Subcutaneous adipose tissue (tissue), 4 donors: ENCODE results near the gene PSAPL1. TPM values are rescaled to one million over a fixed set of nuclear protein-coding genes. Genes with fewer than 3 reads are reported as not detected.

Experiments
- CTCF ChIP-seq: fragments of 450-650 bp; IDR thresholded peaks from one replicate; pipeline ENCODE4 v1.5.1; 2016; ENCODE audit warnings: low read depth, mild to moderate bottlenecking, control low read depth, antibody characterized with exemption, moderate library complexity
- small RNA-seq: library from RNA; depleted of rRNA; stranded (forward); fragments of <200 nt; gene quantifications from one replicate; pipeline ENCODE3, GENCODE V24; 2016
- total RNA-seq, 4 donors: library from RNA; depleted of rRNA; stranded (reverse); fragments of >200 nt; gene quantifications; one replicate each; pipeline ENCODE4 v1.1.0, GENCODE V29; 2016

PSAPL1 gene
- total RNA-seq, 4 donors from 2014 or later: not detected

DNA sequence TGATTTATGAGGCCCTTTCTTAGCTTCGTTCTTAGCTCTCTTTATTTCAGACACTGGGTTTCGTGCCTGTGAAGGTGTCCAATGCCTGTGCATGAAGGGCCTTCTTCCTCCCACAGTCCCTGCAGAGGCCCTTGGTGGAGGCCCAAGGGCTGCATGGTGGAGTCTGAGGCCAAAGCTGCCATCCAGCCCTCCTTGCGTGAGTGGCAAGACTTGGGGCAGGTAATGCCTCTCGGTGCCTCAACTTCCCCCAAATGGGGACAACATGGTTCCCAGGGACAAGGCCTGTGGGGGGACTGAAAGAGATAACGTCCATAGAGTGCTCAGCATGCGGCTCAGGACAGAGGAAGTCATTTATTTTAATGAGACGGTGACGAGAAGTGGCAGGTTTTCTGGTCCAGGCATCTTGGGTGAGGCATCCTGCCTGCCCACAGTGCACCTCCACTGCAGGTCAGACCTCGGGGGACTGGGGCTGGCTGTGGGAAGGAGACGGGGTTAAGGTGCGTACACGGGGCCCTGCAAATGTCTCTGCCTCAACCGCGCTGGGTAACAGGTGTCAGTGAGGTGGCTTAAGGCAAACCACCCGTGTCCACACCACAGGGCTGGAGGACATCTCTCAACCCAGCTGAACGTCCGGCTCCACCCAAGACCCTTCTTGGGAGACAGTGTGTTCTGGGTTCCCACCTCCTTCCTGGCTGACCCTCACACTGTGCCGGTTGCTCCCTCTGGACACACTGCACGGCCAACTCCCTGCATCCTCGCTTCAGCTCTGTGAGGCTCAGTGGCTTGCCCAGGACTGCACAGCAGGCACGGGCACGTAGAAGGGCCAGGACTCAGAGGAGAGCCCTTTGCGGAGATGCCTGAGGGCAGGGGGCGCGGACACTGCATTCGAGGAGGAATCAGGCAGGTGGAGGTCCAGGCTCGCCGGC, 50.5 kb downstream of the PSAPL1 start:
- TF ChIP-seq CTCF: no peak

DNA sequence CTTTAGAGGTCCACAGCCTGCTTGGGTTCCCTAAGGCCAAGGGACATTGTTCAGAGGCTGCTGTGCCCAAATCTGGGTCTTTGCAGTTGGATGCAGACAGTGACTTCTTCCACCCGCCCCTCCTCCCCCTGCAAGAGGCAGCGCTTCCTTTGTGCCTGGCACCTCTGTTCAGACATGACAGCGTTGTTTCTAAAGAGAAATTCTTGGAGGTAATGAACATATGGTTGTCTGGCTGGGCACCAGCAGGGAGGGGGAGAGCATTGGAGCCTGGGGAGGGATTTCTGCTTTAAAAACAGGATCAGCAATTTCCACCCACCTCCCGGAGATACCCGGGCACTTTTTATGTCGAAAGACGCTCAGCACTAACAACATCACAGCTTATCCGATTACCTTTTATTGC, 51.5 kb downstream of the PSAPL1 start:
- TF ChIP-seq CTCF: no peak

- TF ChIP-seq CTCF: no peak
Observed at GRCh38 chr4:7382634-7383014, 52.1 kb downstream of the PSAPL1 start.

GRCh38 chr4:7381890-7382633, 52.7 kb downstream of the PSAPL1 start:
- TF ChIP-seq CTCF: no peak

DNA sequence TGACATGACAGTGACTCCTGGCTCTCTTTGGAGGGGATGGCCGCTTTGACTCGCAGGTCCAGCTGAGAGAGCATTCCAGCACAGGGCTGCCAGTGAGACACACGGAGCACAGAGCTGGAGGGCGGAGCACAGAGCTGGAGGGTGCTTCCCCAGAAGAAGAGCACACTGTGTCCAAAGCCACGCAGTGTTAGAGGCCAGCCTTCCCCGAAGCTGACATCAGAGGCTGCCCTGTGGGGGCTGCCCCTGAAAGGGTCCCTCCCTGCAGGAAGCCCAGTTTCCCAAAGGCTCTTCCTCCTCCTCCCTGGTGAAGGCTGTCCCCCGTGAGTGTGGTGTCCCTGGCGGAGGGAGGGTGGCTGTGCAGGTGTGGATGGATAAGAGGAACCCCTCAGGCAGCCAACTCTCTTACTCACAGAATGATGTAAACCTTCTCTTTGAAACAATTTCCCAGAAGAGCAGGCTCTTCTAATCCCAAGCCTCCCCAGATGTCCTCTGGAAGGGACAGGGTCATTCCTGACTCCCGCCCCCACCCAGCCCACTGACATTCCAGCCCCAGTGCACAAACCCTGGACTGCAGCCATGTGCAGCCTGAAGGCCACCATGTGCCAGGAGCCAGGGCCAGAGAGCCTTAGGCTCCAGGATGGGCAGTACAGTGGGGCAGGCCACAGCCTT, 53.4 kb downstream of the PSAPL1 start:
- TF ChIP-seq CTCF: no peak

Small RNA genes within 50 kb of the gene (small RNA-seq; reads per million reads assigned to genes)
- not detected for gene MIR4274

Other genes with a start within 250 kb of the PSAPL1 start
- under 1 TPM; 0.19 to 0.85 (median 0.66) TPM for gene SORCS2, start 242.4 kb downstream of the PSAPL1 start, total RNA-seq